PC-3 (cell line): ENCODE measurements around the gene RASSF5.

Experiments
- CTCF ChIP-seq: fragments of 300-600 bp; sonication (generic); conservative IDR thresholded peaks from 2 replicates; pipeline ENCODE4 v1.5.1; 2017; ENCODE audit warnings: antibody characterized with exemption, low read depth, mild to moderate bottlenecking, low read length
- EZH2 ChIP-seq: fragments of 300-600 bp; sonication (generic); IDR thresholded peaks from one replicate; pipeline ENCODE4 v1.6.1; 2017; ENCODE audit warnings: antibody characterized with exemption, mild to moderate bottlenecking, low read length; ENCODE audit not compliant: unreplicated experiment
- EZH2phosphoT487 ChIP-seq: fragments of 300-600 bp; sonication (generic); IDR thresholded peaks from 2 replicates; pipeline ENCODE4 v1.6.1; 2018; ENCODE audit warnings: mild to moderate bottlenecking, antibody characterized with exemption, low read length, borderline replicate concordance

- TF ChIP-seq CTCF (no peak), EZH2phosphoT487 (no peak), EZH2 (no peak)
Measured at GRCh38 chr1:206476058-206476457, 31.3 kb upstream of the RASSF5 start.
